ENCODE measurements around the gene RIN3.
A peak's percentile ranks its signal among the peaks of the same experiment; 100 is the strongest.
"Not testable (repeated sequence)": the region's sequence is repeated elsewhere in the genome, so short reads cannot be mapped to it uniquely, and the experiment has no call there.

The RIN3 gene

GRCh38 chr14:92531106-92531873 lies 17.7 kb downstream of the RIN3 start:
- no peak for DNase-seq

DNA sequence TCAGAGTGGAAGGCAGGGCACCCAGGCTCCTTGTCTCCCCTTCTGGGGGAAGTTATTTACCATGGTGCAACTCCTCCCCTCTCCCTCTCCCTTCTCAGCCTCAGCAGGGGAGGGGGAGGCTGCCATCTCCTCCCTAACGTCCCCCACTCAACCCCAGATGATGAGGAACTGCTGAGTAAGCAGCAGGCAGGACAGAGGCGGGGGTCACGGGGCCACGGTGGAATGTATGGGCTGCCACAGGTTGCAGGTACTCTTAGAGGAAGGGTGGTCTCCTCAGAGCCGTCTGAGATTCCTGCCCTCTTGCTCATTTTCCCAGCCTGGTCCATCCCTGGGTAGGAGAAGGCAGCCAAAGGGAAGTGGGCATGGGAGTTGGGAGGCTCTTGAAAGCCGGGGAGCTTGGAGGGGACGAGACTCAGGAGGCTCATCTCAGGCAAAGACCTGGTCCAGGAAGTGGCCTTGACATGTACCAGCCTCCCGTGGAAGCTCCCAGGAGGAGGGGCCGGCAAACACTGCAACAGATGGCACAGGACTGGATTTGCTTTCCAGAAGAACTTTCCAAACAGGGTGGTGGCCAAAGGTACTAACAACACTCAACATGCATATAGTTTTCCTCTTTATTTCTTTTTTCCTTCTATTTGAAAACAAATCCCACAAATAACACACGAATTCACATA lies 19.0 kb downstream of the RIN3 start:
- DNase-seq = no peak

DNA sequence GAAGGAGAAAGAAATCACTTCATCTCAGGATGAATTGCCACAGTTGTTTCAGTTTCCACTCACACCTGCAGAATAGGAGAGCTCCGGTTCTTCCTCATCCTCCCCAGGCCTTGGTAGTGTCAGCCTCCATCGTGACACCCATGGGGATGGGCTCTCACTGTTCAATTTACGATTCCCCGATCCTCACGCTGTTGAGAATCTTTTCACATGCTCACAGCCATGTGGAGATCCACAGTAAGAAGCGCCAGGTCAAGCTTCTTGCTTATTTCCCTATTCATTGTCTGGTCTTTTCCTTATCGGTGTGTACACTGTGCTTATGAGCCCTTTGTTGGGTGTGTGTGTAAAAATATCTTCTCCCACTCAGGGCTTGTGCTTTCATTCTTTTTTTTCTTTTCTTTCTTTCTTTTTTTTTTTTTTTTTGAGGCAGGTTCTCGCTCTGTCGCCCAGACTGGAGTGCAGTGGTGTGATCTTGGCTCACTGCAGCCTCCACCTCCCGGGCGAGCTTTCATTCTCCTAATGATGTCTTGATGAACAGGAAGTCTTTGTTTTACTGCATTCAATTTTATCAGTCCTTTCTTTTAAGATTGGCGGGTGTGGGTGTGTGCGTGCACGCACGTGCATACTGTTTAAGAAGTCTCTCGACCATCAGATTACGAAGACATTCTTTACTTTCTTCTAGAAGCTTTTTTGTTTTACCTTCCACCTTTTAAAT lies 21.5 kb downstream of the RIN3 start:
- DNase-seq = no peak

DNA sequence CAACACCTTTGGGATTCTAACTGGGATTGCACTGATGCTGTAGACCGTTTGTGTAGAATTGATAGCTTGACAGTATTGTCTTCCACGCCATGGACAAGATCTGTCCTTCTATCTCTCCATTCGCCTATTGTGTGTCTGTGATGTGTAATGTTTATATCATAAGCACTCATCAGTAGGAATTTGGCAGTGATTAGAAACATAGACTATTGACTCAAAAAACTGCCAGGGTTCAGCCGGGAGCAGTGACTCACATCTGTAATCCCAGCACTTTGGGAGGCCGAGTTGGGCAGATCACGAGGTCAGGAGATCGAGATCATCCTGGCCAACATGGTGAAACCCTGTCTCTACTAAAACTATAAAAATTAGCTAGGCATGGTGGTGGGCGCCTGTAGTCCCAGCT lies 22.6 kb downstream of the RIN3 start:
- not testable (repeated sequence) for DNase-seq

DNA sequence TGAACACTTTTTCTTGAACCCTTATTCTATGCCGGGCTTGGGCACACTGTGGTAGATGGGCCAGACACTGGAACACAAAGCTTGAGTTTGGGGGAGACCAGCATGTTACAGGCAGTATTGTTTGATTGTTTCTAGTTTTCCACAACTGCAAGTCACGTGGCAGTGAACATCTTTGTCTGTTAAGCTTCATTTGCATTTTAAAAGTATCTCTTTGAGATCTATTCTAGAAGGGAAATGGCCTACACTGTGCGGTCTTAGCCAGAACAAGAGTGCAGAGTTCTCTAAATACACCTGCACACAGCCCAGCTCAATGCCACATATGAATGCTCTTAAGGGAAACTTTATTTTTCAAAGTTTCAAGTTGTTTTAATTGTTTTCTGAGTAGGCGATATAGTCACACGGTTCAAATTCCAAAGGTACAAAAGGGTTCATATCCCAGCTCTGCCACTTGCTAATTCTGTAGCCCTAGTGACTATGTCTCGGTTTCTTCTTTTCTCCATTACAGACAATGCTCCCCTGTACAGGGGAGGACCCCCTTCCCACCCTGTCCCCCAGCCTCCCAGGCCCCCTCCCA lies 24.9 kb downstream of the RIN3 start:
- DNase-seq = no peak

DNA sequence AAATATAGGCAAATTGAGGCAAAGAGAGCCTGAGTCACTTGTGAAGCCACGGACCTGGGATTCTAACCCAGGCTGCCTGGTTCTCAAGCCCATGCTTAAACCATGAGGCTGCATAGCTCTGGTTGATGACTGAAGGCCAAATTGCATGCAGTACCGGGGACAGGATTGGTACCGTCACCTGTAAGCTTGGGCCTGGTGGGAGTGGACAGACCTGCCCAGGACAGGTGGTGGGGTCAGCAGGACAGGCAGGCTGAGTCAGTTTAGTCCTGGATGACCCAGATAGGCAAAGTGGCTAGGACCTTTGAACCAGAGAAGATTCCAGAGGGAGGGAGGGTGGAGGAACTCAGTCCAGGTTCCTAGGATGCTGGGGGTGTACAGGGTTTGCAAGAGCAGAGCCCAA lies 25.8 kb downstream of the RIN3 start:
- DNase-seq = no peak

- DNase-seq = no peak
Measured at GRCh38 chr14:92539875-92540274, 26.3 kb downstream of the RIN3 start.

- no peak for DNase-seq
Measured at GRCh38 chr14:92540472-92541048, 27.0 kb downstream of the RIN3 start.

GRCh38 chr14:92542766-92543554 lies 29.4 kb downstream of the RIN3 start:
- DNase-seq = no peak

DNA sequence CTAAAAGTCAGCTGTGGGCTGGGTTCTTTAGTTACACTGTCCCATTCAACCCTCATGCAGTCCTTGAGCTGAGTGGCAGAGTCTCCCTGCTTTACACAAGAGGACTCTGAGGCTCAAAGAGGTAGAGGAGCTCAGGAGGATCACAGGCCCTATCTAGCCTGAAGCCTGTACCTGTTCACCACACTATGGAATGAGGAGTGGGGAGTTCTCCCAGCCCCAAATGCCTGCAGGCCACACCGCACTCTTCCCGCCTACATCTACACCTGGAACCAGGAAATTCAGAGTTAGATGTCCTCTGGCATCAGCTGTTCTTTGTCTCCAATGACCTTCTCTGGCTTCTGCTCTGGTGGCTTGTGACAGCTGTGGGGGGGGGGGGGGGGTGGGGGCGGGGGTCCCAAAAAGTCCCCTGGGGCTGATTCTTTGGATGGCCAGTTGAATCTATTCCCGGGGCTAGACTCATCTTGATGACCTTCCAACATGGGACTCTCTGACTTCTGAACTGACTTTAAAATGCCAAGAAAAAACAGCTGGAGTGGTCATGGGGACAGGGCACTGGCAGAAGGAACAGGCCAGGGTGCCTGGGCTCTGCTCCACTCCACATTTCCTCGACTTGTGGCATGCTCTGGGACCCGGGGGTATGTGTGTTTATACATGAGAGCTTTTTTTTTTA lies 30.6 kb downstream of the RIN3 start:
- DNase-seq = no peak

DNA sequence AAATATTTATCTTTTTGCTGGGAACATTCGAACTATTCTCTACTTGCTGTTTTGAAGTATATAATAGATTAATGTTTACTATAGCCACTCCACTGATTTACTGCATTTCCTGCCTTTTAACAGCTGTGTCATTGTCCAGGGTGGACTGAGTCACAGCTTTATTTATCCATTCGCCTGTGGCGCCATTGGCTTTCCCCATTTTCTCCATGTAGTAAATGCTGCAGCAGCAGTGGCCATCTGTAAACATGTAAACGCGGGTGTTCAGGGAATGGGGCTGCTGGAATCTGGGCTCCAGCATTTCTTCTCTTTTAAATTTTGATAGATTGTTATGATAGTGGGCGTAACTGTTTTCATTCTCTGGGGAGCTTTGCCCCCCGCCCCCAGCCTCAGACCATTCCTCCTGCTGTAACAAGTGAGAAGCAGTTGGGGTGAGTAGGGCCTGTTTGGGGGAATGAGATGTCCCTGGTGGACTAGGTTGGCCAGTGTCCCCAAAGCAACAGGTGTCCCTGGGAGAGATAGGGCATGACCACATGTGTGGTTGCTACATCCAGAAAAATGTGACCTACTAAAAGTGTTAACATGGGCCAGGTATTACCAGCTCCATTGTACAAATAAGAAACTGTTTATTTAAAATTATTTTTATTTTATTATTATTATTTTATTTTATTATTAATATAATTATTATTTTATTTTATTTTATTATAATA lies 32.9 kb downstream of the RIN3 start:
- DNase-seq = peak; percentile 21 to 30

DNA sequence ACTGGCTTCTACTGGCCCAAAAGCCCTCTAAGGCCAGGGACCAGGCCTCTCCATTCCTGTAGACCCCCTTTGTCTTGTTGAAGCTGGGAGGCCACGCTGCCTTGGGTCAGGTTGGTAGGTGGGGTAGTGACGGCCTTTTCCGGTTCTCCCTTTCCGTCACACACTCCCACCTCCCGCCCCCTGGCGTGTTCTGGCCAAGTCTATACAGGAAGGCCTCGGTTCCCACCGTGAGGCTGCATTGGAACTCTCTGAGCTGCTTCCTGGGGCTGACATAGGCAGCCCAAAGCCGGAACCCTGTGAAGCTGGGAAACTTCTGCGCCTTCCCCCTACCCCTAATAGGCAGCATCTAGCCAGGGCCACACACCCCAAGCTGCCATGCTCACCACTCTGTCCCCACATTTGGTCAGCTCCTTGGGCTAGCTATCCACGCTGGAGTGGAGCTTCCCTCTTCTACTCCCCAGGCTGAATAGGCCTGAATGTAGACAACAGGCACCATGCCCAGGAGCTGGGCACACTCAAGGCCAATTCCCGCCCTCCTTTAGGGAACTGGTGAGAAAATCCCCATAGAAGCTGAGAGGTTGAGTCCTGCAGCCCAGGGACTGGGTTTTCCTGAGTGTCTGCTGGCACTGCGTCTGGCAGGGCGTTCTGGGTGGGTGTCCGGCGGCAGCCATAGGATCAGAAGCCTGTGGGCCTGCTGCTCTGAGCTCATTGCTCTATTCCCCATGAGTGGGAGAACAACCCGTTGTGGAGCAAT lies 35.7 kb downstream of the RIN3 start:
- DNase-seq = no peak

GRCh38 chr14:92549859-92550230 lies 36.3 kb downstream of the RIN3 start:
- no peak for DNase-seq

DNA sequence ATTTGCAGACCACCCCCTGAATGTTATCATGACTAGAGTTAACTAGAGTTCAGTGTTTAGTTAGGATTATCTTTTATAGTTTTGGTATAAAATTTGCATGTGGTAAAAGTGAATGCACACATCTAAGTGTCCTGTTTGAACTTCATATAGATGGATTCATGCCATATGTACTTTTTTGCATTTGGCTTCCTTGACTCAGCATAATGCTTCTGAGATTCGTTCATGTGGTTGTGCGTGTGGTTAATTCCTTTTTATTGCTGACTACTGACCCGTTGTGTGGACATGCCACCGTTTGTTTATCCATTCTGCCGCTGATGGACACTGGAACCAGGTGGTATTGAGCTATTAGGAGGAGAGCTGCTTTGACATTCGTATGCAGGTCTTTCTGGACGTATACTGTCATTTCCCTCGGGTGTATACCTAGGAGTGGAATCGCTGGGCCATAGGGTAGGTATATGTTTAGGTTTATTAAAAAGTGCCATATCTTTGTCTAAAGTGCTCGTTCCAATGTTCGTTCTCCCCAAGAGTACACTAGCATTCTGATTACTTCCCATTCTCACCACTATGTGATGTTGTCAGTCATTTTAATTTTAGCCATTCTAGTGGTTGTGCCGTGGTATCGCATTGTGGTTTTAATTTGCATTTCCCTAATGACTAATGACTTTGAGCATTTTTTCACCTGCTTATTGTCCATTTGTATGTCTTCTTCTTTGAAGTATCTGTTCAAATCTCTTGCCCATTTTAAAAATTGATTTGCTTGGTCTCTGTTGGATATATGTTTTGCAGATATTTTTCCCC lies 37.7 kb downstream of the RIN3 start:
- DNase-seq = no peak

- no peak for DNase-seq
Measured at GRCh38 chr14:92552066-92552465, 38.5 kb downstream of the RIN3 start.

- DNase-seq = no peak
Measured at GRCh38 chr14:92553438-92553837, 39.9 kb downstream of the RIN3 start.

GRCh38 chr14:92555465-92556111 lies 42.0 kb downstream of the RIN3 start:
- no peak for DNase-seq

DNA sequence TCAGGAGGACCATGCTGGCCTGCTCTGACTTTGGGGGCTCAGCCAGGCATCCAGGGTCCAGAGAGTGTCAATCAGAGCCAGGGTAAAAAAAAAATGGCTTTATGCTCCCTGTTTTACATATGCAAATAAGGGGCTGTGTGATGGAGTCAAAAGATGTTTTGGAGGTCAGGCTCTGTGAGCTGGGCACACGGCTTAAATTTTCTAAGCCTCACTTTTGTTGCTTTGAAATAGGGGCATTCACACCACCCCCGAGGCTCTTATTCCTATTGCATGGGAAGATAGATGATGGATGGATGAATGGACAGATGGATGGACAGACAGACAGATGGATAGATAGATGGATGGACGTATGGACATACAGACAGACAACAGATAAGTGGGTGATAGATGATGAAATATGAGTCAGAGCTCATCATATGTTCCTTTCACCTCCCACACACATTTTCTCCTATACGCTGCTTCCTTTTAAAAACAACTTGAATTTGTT lies 42.7 kb downstream of the RIN3 start:
- no peak for DNase-seq

Data from NCI-H2081 (cell line).